ENCODE data around the gene TBRG4. TPM values are rescaled to one million over a fixed set of nuclear protein-coding genes. Genes with fewer than 3 reads are reported as not detected.

TBRG4 gene
- total RNA-seq, 1 experiment from 2014 or later, result 127 TPM

DNA sequence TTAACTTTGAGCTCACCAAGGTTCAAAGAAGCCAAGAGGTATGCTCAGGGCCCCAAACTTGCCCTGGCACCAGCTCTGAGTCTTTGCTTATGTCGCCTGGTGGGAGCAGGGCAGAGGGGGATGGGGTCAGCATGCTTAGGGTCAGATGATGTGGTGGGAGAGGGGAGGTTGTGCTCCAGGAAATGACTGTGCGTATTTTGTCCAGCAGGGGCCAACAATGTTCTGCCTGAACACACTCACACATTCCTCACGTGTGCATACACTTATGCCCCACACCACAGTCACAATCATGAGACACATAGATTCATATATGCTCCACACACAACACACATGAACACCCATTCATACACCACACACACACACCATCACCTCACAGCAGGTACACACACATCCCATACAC is 41.7 kb upstream of the TBRG4 start:
- no peak overlapping the region for H2BK5ac ChIP-seq (ENCODE audit: insufficient read length, low read length)
- H3K79me2 ChIP-seq (ENCODE audit: insufficient read depth, low read length), result no peaks in the 10 kb centered on the region
- no peak overlapping the region for H3K27ac ChIP-seq (ENCODE audit: insufficient read length, low read depth, low read length)
- no peak overlapping the region for H3K4me3 Mint-ChIP-seq
- no peaks in the 10 kb centered on the region for H3K9me3 ChIP-seq (ENCODE audit: control insufficient read depth, low read depth, low read length)
- no peak overlapping the region for H3K9ac ChIP-seq (ENCODE audit: extremely low read depth, insufficient read length, low read length)
- H4K5ac ChIP-seq (ENCODE audit: insufficient read length, low read depth, low read length), result no peak overlapping the region
- no peak overlapping the region for H2AFZ ChIP-seq (ENCODE audit: low read length)
- no peak overlapping the region for H2BK12ac ChIP-seq (ENCODE audit: insufficient read length, low read depth, low read length)
- H3K79me1 ChIP-seq (ENCODE audit: insufficient read depth, low read depth, low read length, poor library complexity, severe bottlenecking), result no peaks in the 10 kb centered on the region
- no peak overlapping the region for H4K91ac ChIP-seq (ENCODE audit: insufficient read length, low read depth, low read length)
- no peak overlapping the region for H3K14ac ChIP-seq (ENCODE audit: insufficient read depth, low read length)
- H3K27me3 Mint-ChIP-seq (ENCODE audit: low read depth), result peaks cover 27% of the 10 kb centered on the region
- H2BK120ac ChIP-seq (ENCODE audit: low read depth, low read length, poor library complexity, severe bottlenecking), result no peak overlapping the region
- H3K4me1 Mint-ChIP-seq, result peaks cover 4 to 6% of the 10 kb centered on the region in 2 experiments; a peak in 2 of 4 replicates
- H2BK20ac ChIP-seq (ENCODE audit: low read depth, low read length, poor library complexity, severe bottlenecking), result no peak overlapping the region
- no peak overlapping the region for H3K18ac ChIP-seq (ENCODE audit: insufficient read length, low read depth, low read length)
- DNase-seq, result no peak
- no CpG with 5 or more reads among the region's 3 CpGs for WGBS (ENCODE audit: extremely low coverage, insufficient read length, low lambda C conversion rate)
- no peak overlapping the region for H3K56ac ChIP-seq (ENCODE audit: insufficient read length, low read depth, low read length)
- no peak overlapping the region for H3K23ac ChIP-seq (ENCODE audit: insufficient read length, low read depth, low read length)
- H3K27ac Mint-ChIP-seq, result no peak overlapping the region
- no peak overlapping the region for H3K4me2 ChIP-seq (ENCODE audit: insufficient read depth, insufficient read length, low read length)
- H3K4ac ChIP-seq (ENCODE audit: low read depth, low read length), result no peak overlapping the region
- H3T11ph ChIP-seq (ENCODE audit: low read length), result no peak overlapping the region
- H3K9me3 Mint-ChIP-seq, result no peaks in the 10 kb centered on the region
- no peak overlapping the region for H4K8ac ChIP-seq (replicated peaks; ENCODE audit: insufficient read length, low read depth, low read length)
- H3K36me3 Mint-ChIP-seq (ENCODE audit: insufficient read depth in 1 of 3, low read depth in 3 of 3), result no peaks in the 10 kb centered on the region
- peaks cover 4% of the 10 kb centered on the region; the same call in 1 of the 2 replicates for H3K27me3 ChIP-seq (ENCODE audit: insufficient read depth, low read length)
- no peak overlapping the region for H2BK15ac ChIP-seq (ENCODE audit: low read depth, low read length)
- H2AK5ac ChIP-seq (ENCODE audit: insufficient read length, low read length), result no peak overlapping the region
- H4K20me1 ChIP-seq (ENCODE audit: control insufficient read depth, insufficient read depth, insufficient read length), result no peaks in the 10 kb centered on the region
- TF ChIP-seq, protein P1, sequence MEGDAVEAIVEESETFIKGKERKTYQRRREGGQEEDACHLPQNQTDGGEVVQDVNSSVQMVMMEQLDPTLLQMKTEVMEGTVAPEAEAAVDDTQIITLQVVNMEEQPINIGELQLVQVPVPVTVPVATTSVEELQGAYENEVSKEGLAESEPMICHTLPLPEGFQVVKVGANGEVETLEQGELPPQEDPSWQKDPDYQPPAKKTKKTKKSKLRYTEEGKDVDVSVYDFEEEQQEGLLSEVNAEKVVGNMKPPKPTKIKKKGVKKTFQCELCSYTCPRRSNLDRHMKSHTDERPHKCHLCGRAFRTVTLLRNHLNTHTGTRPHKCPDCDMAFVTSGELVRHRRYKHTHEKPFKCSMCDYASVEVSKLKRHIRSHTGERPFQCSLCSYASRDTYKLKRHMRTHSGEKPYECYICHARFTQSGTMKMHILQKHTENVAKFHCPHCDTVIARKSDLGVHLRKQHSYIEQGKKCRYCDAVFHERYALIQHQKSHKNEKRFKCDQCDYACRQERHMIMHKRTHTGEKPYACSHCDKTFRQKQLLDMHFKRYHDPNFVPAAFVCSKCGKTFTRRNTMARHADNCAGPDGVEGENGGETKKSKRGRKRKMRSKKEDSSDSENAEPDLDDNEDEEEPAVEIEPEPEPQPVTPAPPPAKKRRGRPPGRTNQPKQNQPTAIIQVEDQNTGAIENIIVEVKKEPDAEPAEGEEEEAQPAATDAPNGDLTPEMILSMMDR (conservative IDR thresholded peaks at IDR 0.05), result no peak
- H3K23me2 ChIP-seq (ENCODE audit: insufficient read length, low read depth, low read length, poor library complexity, severe bottlenecking), result peaks cover 2% of the 10 kb centered on the region
- no peaks in the 10 kb centered on the region for H3K4me1 ChIP-seq (ENCODE audit: insufficient read depth, low read length)

Measured in H9 (cell line).